Gastroesophageal sphincter (tissue), 4 donors: ENCODE data around the gene SLC22A31. TPM values are rescaled to one million over a fixed set of nuclear protein-coding genes. Genes with fewer than 3 reads are reported as not detected.

Experiments used
- ATAC-seq: fragments of 150-250 bp; one replicate; pipeline ENCODE4 v1.9.1; 2016; ENCODE audit warnings: mild to moderate bottlenecking, moderate library complexity
- H3K27ac ChIP-seq, 4 donors: fragments of 200-600 bp; sonication (generic) in 3 of 4; 1 replicate in 3 of 4; 2 replicates in 1 of 4; pipeline ENCODE4 v1.5.1; 2016 to 2019
- H3K27me3 ChIP-seq: fragments of 200-600 bp; sonication (generic); one replicate; pipeline ENCODE4 v1.5.1; 2019
- H3K36me3 ChIP-seq, 2 donors: fragments of 200-600 bp; sonication (generic); one replicate each; pipeline ENCODE4 v1.5.1; 2019; ENCODE audit warnings: control low read depth in 1 of 2
- H3K4me1 ChIP-seq, 3 donors: fragments of 200-600 bp; sonication (generic); 1 replicate in 2 of 3; 2 replicates in 1 of 3; pipeline ENCODE4 v1.5.1; 2016 to 2019; ENCODE audit warnings: control low read depth in 2 of 3
- H3K4me3 ChIP-seq, 2 donors: fragments of 200-600 bp; sonication (generic); one replicate each; pipeline ENCODE4 v1.5.1; 2019; ENCODE audit warnings: mild to moderate bottlenecking in 1 of 2, moderate library complexity in 1 of 2
- H3K9me3 ChIP-seq, 3 donors: fragments of 200-600 bp; sonication (generic); one replicate each; pipeline ENCODE4 v1.5.1; 2017 to 2019; ENCODE audit warnings: control low read depth in 2 of 3
- CTCF ChIP-seq, 4 experiments: fragments of 200-600 bp in 2 of 4; fragments of 450-650 bp in 2 of 4; sonication (generic) in 1 of 4; IDR thresholded peaks; one replicate each; pipeline ENCODE4 v1.5.1; 2017 to 2019; ENCODE audit warnings: antibody characterized with exemption in 4 of 4, mild to moderate bottlenecking in 2 of 4, moderate library complexity in 2 of 4
- EP300 ChIP-seq: sonication (generic); formaldehyde crosslinking; IDR thresholded peaks from one replicate; pipeline ENCODE4 v1.6.1; 2017; ENCODE audit warnings: antibody characterized with exemption, mild to moderate bottlenecking
- POLR2A ChIP-seq, 2 donors: fragments of 450-650 bp; IDR thresholded peaks; one replicate each; pipeline ENCODE4 v1.6.1; 2017; ENCODE audit warnings: antibody characterized with exemption in 2 of 2, mild to moderate bottlenecking in 2 of 2, moderate library complexity in 1 of 2
- POLR2AphosphoS5 ChIP-seq: sonication (generic); formaldehyde crosslinking; IDR thresholded peaks from one replicate; pipeline ENCODE4 v1.6.1; 2017; ENCODE audit warnings: antibody characterized with exemption
- WGBS, 2 donors: methylation state at CpG; one replicate each; pipeline ENCODE4 v1.1.5; 2018; ENCODE audit warnings: low coverage in 1 of 2; 5-methylcytosine and 5-hydroxymethylcytosine counted together
- total RNA-seq, 4 donors: library from RNA; depleted of rRNA; stranded (reverse); fragments of >200 nt; gene quantifications; one replicate each; pipeline ENCODE4 v1.1.0, GENCODE V29; 2016

SLC22A31 gene
- total RNA-seq, 4 donors from 2014 or later = not detected

GRCh38 chr16:89155851-89156739, 44.2 kb downstream of the SLC22A31 start:
- peak overlapping the region in 1 of 4 donors; percentile 64 for H3K27ac ChIP-seq
- no peaks in the 10 kb centered on the region for H3K9me3 ChIP-seq
- no peak for ATAC-seq
- TF ChIP-seq EP300 (no peak), POLR2AphosphoS5 (no peak), CTCF (IDR thresholded peaks at IDR 0.05) (no peak), POLR2A (IDR thresholded peaks at IDR 0.05) (no peak)
- WGBS, 2 donors = 69 to 74% methylated on average over 3 to 4 of the region's 24 CpGs
- peaks cover 0 to 30% (median 9%) of the 10 kb centered on the region in 3 donors for H3K4me1 ChIP-seq
- peaks cover 18% of the 10 kb centered on the region for H3K27me3 ChIP-seq
- H3K36me3 ChIP-seq = peaks cover 0 to 18% of the 10 kb centered on the region in 2 donors
- no peak overlapping the region for H3K4me3 ChIP-seq

- ATAC-seq = peak; percentile 82
- Histone ChIP-seq H3K36me3 (peaks cover 0 to 27% of the 10 kb centered on the region in 2 donors), H3K27me3 (peaks cover 10% of the 10 kb centered on the region), H3K9me3 (no peaks in the 10 kb centered on the region), H3K27ac (peak overlapping the region in 2 of 4 donors; percentile 54 to 64), H3K4me1 (peaks cover 0 to 30% (median 9%) of the 10 kb centered on the region in 3 donors), H3K4me3 (no peak overlapping the region)
- WGBS, 2 donors = 13% methylated on average over 8 of the region's 19 CpGs; no CpG with 5 or more reads in 1 of the 2 donors
- TF ChIP-seq POLR2A (IDR thresholded peaks at IDR 0.05) (no peak), POLR2AphosphoS5 (peak; percentile 72), CTCF (IDR thresholded peaks at IDR 0.05) (no peak)
These were observed 45.1 kb downstream of the SLC22A31 start for GRCh38 chr16:89155184-89155679.

- 9% methylated on average over 4 of the region's 24 CpGs; no CpG with 5 or more reads in 1 of the 2 donors for WGBS, 2 donors
- peaks cover 0 to 33% of the 10 kb centered on the region in 2 donors for H3K36me3 ChIP-seq
- no peak for TF ChIP-seq CTCF (IDR thresholded peaks at IDR 0.05)
- no peak for TF ChIP-seq POLR2A (IDR thresholded peaks at IDR 0.05)
- no peak for TF ChIP-seq POLR2AphosphoS5
- TF ChIP-seq EP300 = no peak
- H3K27ac ChIP-seq = peak overlapping the region in 2 of 4 donors; percentile 54 to 64
- ATAC-seq = no peak
- H3K4me1 ChIP-seq = peaks cover 0 to 30% (median 9%) of the 10 kb centered on the region in 3 donors
- H3K9me3 ChIP-seq = no peaks in the 10 kb centered on the region
- no peak overlapping the region for H3K4me3 ChIP-seq
- H3K27me3 ChIP-seq = peaks cover 4% of the 10 kb centered on the region
These were observed 45.8 kb downstream of the SLC22A31 start for GRCh38 chr16:89154390-89155183.

GRCh38 chr16:89153848-89154271, 46.5 kb downstream of the SLC22A31 start:
- Histone ChIP-seq H3K27me3 (no peaks in the 10 kb centered on the region), H3K36me3 (peaks cover 0 to 40% of the 10 kb centered on the region in 2 donors), H3K27ac (no peak overlapping the region), H3K4me1 (peaks cover 0 to 27% (median 9%) of the 10 kb centered on the region in 3 donors), H3K4me3 (no peak overlapping the region), H3K9me3 (no peaks in the 10 kb centered on the region)
- TF ChIP-seq POLR2A (IDR thresholded peaks at IDR 0.05) (no peak), EP300 (no peak), POLR2AphosphoS5 (no peak), CTCF (IDR thresholded peaks at IDR 0.05) (no peak)
- no CpG with 5 or more reads among the region's 19 CpGs for WGBS, 2 donors
- no peak for ATAC-seq
